ENCODE measurements around the gene ZMYND8. TPM values are rescaled to one million over a fixed set of nuclear protein-coding genes. Genes with fewer than 3 reads are reported as not detected.

The ZMYND8 gene
- total RNA-seq, 1 experiment from 2014 or later, result 29.0 TPM

DNA sequence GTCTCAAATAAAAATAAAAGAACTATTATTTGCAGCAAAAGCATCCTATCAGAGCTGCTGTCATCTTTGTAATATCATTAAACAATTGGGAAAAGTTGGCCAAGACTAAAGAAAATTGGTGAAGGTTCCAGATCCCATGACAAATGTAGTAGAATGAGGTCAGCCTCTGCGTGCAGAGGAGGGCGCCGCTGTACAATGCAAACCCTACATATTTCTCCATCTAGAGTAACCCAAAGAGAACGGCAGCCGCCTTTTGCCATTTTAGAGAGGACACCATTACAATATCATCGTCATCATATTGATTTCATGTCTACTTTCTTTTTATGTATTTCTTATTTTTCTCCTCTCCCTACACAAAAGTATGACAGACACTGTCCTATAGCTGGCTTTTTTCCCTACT is 59.5 kb downstream of the ZMYND8 start:
- Histone ChIP-seq H3K27me3 (ENCODE audit: insufficient read depth, low read length) (no peaks in the 10 kb centered on the region), H3K9me2 (ENCODE audit: insufficient read depth) (no peaks in the 10 kb centered on the region), H3K4me1 (ENCODE audit: control insufficient read depth in 1 of 2, insufficient read depth in 2 of 2, low read length in 2 of 2) (no peaks in the 10 kb centered on the region), H3K79me2 (ENCODE audit: insufficient read depth, low read length) (peaks cover 8% of the 10 kb centered on the region; the same call in 1 of the 2 replicates), H2AFZ (ENCODE audit: low read depth, low read length, poor library complexity, severe bottlenecking) (no peak overlapping the region), H3K4me2 (ENCODE audit: low read length) (no peak overlapping the region), H3K9ac (ENCODE audit: low read length) (no peak overlapping the region), H3K4me3 (replicated peaks in 1 of 2; ENCODE audit: low read depth in 1 of 2, low read length in 2 of 2) (no peak overlapping the region), H3K27ac (ENCODE audit: low read depth, low read length) (no peak overlapping the region), H3K36me3 (ENCODE audit: control insufficient read depth in 1 of 2, insufficient read depth in 2 of 2, low read length in 2 of 2) (peaks cover 17 to 18% of the 10 kb centered on the region in 2 experiments; a peak in 3 of 4 replicates), H4K20me1 (ENCODE audit: insufficient read depth) (no peaks in the 10 kb centered on the region), H3K9me3 (ENCODE audit: control insufficient read depth in 1 of 2, insufficient read depth in 1 of 2, low read depth in 1 of 2, low read length in 2 of 2) (no peaks in the 10 kb centered on the region)
- TF ChIP-seq CEBPB (IDR thresholded peaks at IDR 0.05; ENCODE audit: low read depth) (no peak), SIN3A (IDR thresholded peaks at IDR 0.05; ENCODE audit: low read depth) (no peak), JUND (IDR thresholded peaks at IDR 0.05) (no peak), RAD21 (IDR thresholded peaks at IDR 0.05; ENCODE audit: low read depth) (peak; percentile 73)
- TF ChIP-seq, protein P1, sequence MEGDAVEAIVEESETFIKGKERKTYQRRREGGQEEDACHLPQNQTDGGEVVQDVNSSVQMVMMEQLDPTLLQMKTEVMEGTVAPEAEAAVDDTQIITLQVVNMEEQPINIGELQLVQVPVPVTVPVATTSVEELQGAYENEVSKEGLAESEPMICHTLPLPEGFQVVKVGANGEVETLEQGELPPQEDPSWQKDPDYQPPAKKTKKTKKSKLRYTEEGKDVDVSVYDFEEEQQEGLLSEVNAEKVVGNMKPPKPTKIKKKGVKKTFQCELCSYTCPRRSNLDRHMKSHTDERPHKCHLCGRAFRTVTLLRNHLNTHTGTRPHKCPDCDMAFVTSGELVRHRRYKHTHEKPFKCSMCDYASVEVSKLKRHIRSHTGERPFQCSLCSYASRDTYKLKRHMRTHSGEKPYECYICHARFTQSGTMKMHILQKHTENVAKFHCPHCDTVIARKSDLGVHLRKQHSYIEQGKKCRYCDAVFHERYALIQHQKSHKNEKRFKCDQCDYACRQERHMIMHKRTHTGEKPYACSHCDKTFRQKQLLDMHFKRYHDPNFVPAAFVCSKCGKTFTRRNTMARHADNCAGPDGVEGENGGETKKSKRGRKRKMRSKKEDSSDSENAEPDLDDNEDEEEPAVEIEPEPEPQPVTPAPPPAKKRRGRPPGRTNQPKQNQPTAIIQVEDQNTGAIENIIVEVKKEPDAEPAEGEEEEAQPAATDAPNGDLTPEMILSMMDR (IDR thresholded peaks at IDR 0.05 in 2 of 3, conservative IDR thresholded peaks at IDR 0.05 in 1 of 3; ENCODE audit: borderline replicate concordance in 1 of 3, insufficient read depth in 1 of 3, low read depth in 2 of 3, low read length in 2 of 3), result peak; percentile 16 to 69 (median 29); a peak in 3 of 6 replicates
- CTCF ChIA-PET, result interaction anchor here (1.1 to 1.2 kb wide), 2 partner anchors 24 to 87 kb away, joined by 4 to 8 read pairs; no protein-coding TSS in a partner anchor
- ATAC-seq, result peak; percentile 72; the same call in 1 of the 2 replicates
- RAD21 ChIA-PET (ENCODE audit: low non-redundant PET in 1 of 2, low total read pairs in 2 of 2, uncharacterized antibody in 2 of 2, unreplicated experiment in 2 of 2), result interaction anchor here in 1 of 2 experiments (1.3 kb wide), 1 partner anchor 87 kb away, joined by 7 read pairs; no protein-coding TSS in a partner anchor
- DNase-seq (ENCODE audit: low read depth, low spot score), result no peak
- intact Hi-C loops (cut with micrococcal nuclease), result loop anchor here (1.0 kb wide), 1 partner anchor 87 kb away; no protein-coding TSS in a partner anchor
- no TSS peak for BruUV-seq (replicated peaks)
- POLR2A ChIA-PET, result no interaction called here

- no peak for ATAC-seq
Measured at GRCh38 chr20:47295921-47296426, 60.5 kb downstream of the ZMYND8 start.

More at GRCh38 chr20:47295921-47296426, 60.5 kb downstream of the ZMYND8 start:
- H2AFZ ChIP-seq (ENCODE audit: low read depth, low read length, poor library complexity, severe bottlenecking), result no peak overlapping the region
- no peak overlapping the region for H3K9ac ChIP-seq (ENCODE audit: low read length)
- no peaks in the 10 kb centered on the region for H3K27me3 ChIP-seq (ENCODE audit: insufficient read depth, low read length)
- intact Hi-C loops (cut with micrococcal nuclease), result no loop called here
- ChIA-PET RAD21 (ENCODE audit: low non-redundant PET in 1 of 2, low total read pairs in 2 of 2, uncharacterized antibody in 2 of 2, unreplicated experiment in 2 of 2) (no interaction called here), CTCF (interaction anchor here (1.8 kb wide), 1 partner anchor 88 kb away, joined by 8 read pairs; no protein-coding TSS in a partner anchor), POLR2A (no interaction called here)
- no peak overlapping the region for H3K4me3 ChIP-seq (replicated peaks in 1 of 2; ENCODE audit: low read depth in 1 of 2, low read length in 2 of 2)
- H3K27ac ChIP-seq (ENCODE audit: low read depth, low read length), result no peak overlapping the region
- H3K9me2 ChIP-seq (ENCODE audit: insufficient read depth), result no peaks in the 10 kb centered on the region
- H3K9me3 ChIP-seq (ENCODE audit: control insufficient read depth in 1 of 2, insufficient read depth in 1 of 2, low read depth in 1 of 2, low read length in 2 of 2), result no peaks in the 10 kb centered on the region
- H3K4me2 ChIP-seq (ENCODE audit: low read length), result no peak overlapping the region
- TF ChIP-seq JUND (IDR thresholded peaks at IDR 0.05) (no peak), TCF7L2 (IDR thresholded peaks at IDR 0.05; ENCODE audit: borderline replicate concordance, extremely low read depth, insufficient read depth, insufficient read length) (no peak)
- DNase-seq (ENCODE audit: low read depth, low spot score), result no peak
- peaks cover 4% of the 10 kb centered on the region; the same call in 1 of the 2 replicates for H3K79me2 ChIP-seq (ENCODE audit: insufficient read depth, low read length)
- BruUV-seq (replicated peaks), result no TSS peak
- H3K4me1 ChIP-seq (ENCODE audit: control insufficient read depth in 1 of 2, insufficient read depth in 2 of 2, low read length in 2 of 2), result no peaks in the 10 kb centered on the region
- no peaks in the 10 kb centered on the region for H4K20me1 ChIP-seq (ENCODE audit: insufficient read depth)
- H3K36me3 ChIP-seq (ENCODE audit: control insufficient read depth in 1 of 2, insufficient read depth in 2 of 2, low read length in 2 of 2), result peaks cover 24 to 27% of the 10 kb centered on the region in 2 experiments; a peak in 3 of 4 replicates

Measured in HCT116 (cell line).